Measurements from ENCODE around the gene CEP126.
"Not testable (repeated sequence)": the region's sequence is repeated elsewhere in the genome, so short reads cannot be mapped to it uniquely, and the experiment has no call there.

Gene CEP126

GRCh38 chr11:101975734-101976133, 60.9 kb downstream of the CEP126 start:
- DNase-seq (ENCODE audit: low read depth) = no peak
- TF ChIP-seq CTCF (IDR thresholded peaks at IDR 0.05; ENCODE audit: insufficient read depth, low read depth, low read length, missing control alignments) = no peak
- no peak overlapping the region for H3K4me3 ChIP-seq (ENCODE audit: low read length)

- H3K4me3 ChIP-seq (ENCODE audit: low read length) = no peak overlapping the region
- DNase-seq (ENCODE audit: low read depth) = no peak
- no peak for TF ChIP-seq CTCF (IDR thresholded peaks at IDR 0.05; ENCODE audit: insufficient read depth, low read depth, low read length, missing control alignments)
These were observed 72.6 kb downstream of the CEP126 start for GRCh38 chr11:101987370-101987769.

- H3K4me3 ChIP-seq (ENCODE audit: low read length) = no peak overlapping the region
- TF ChIP-seq CTCF (IDR thresholded peaks at IDR 0.05; ENCODE audit: insufficient read depth, low read depth, low read length, missing control alignments) = no peak
These were observed 78.4 kb downstream of the CEP126 start for GRCh38 chr11:101993172-101993571.

GRCh38 chr11:101994052-101994469, 79.3 kb downstream of the CEP126 start:
- not testable (repeated sequence) for DNase-seq (ENCODE audit: low read depth); H3K4me3 ChIP-seq (ENCODE audit: low read length)

More at GRCh38 chr11:101993172-101993571, 78.4 kb downstream of the CEP126 start:
- no peak for DNase-seq (ENCODE audit: low read depth)

- DNase-seq (ENCODE audit: low read depth) = no peak
- H3K4me3 ChIP-seq (ENCODE audit: low read length) = no peak overlapping the region
- no peak for TF ChIP-seq CTCF (IDR thresholded peaks at IDR 0.05; ENCODE audit: insufficient read depth, low read depth, low read length, missing control alignments)
These were observed 81.3 kb downstream of the CEP126 start for GRCh38 chr11:101996111-101996510.

GRCh38 chr11:102001657-102002338, 87.0 kb downstream of the CEP126 start:
- DNase-seq (ENCODE audit: low read depth) = no peak
- H3K4me3 ChIP-seq (ENCODE audit: low read length) = no peak overlapping the region
- TF ChIP-seq CTCF (IDR thresholded peaks at IDR 0.05; ENCODE audit: insufficient read depth, low read depth, low read length, missing control alignments) = no peak

- no peak overlapping the region for H3K4me3 ChIP-seq (ENCODE audit: low read length)
- no peak for DNase-seq (ENCODE audit: low read depth)
- TF ChIP-seq CTCF (IDR thresholded peaks at IDR 0.05; ENCODE audit: insufficient read depth, low read depth, low read length, missing control alignments) = no peak
These were observed 89.4 kb downstream of the CEP126 start for GRCh38 chr11:102004220-102004619.

Data from epithelial cell of esophagus (primary cell).